GM06990 (cell line): ENCODE data around the gene INS.

Source experiments
- DNase-seq: peaks from one replicate; pipeline ENCODE4 v3.0.0-alpha.2; 2011; ENCODE audit not compliant: insufficient read length; ENCODE audit errors: extremely low read depth
- H3K27me3 ChIP-seq: replicated peaks from 2 replicates; pipeline ENCODE4 v1.6.0; 2011; ENCODE audit warnings: low read length; ENCODE audit not compliant: control insufficient read depth, insufficient read depth
- H3K36me3 ChIP-seq: 2 replicates; pipeline ENCODE4 v1.5.1; 2011; ENCODE audit warnings: low read length; ENCODE audit not compliant: control insufficient read depth, insufficient read depth
- H3K4me3 ChIP-seq: replicated peaks from 2 replicates; pipeline ENCODE4 v1.5.1; 2011; ENCODE audit warnings: low read depth, mild to moderate bottlenecking, control low read depth, low read length
- CTCF ChIP-seq: IDR thresholded peaks from 2 replicates; pipeline ENCODE4 v1.5.1; 2011; ENCODE audit warnings: low read length, control low read depth, mild to moderate bottlenecking, inconsistent platforms; ENCODE audit not compliant: insufficient read depth, poor library complexity, severe bottlenecking

Gene INS

GRCh38 chr11:2165571-2165970 is 4.6 kb upstream of the INS start:
- no peak for TF ChIP-seq CTCF
- no peak for DNase-seq
- H3K4me3 ChIP-seq = no peak overlapping the region
- no peaks in the 10 kb centered on the region for H3K27me3 ChIP-seq
- no peaks in the 10 kb centered on the region for H3K36me3 ChIP-seq

DNA sequence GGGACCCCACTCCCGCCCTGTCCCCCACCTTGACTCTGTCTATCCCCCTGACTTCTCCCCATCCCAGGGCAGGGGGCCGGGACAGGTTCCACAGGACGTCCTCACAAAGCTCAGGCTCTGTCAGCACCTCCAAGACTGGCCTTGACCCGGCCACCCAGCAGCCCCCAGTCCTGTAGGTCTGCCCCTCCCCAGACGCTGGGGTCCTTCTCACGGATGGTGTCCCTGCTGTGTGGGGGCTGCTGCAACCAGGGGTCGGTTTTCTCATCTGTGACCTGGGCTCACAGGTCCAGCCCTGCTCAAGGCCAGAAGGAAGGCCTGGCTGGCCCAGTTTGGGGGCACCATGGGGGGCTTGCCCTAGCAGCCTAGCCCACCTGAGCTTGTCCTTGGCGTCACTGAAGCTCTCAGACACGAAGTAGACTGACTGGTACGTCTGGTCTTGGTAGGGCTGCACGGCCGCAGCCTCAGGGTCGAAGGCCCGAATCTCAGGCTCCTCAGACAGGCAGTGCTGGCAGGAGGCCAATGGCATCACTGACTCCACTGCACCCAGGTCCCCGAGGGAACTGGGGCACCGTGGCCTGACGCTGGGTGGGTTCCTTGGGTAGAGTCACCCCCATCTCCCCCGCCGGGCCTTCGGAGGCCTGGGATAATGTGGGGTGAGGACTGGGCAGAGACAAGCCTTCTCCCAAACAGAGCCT is 4.0 kb upstream of the INS start:
- Histone ChIP-seq H3K4me3 (no peak overlapping the region), H3K36me3 (no peaks in the 10 kb centered on the region), H3K27me3 (no peaks in the 10 kb centered on the region)
- TF ChIP-seq CTCF = no peak
- DNase-seq = no peak

GRCh38 chr11:2164081-2164480 is 3.1 kb upstream of the INS start:
- no peaks in the 10 kb centered on the region for H3K27me3 ChIP-seq
- H3K36me3 ChIP-seq = no peaks in the 10 kb centered on the region
- DNase-seq = no peak
- TF ChIP-seq CTCF = no peak
- H3K4me3 ChIP-seq = no peak overlapping the region

- no peak for TF ChIP-seq CTCF
- Histone ChIP-seq H3K27me3 (no peaks in the 10 kb centered on the region), H3K36me3 (no peaks in the 10 kb centered on the region), H3K4me3 (no peak overlapping the region)
- DNase-seq = no peak
Measured at GRCh38 chr11:2163428-2163978, 2.5 kb upstream of the INS start.

GRCh38 chr11:2159536-2160413 is 1.2 kb downstream of the INS start:
- no peaks in the 10 kb centered on the region for H3K36me3 ChIP-seq
- DNase-seq = no peak
- no peak for TF ChIP-seq CTCF
- H3K27me3 ChIP-seq = no peaks in the 10 kb centered on the region
- no peak overlapping the region for H3K4me3 ChIP-seq
